Measurements from ENCODE around the gene PLCB1.

The PLCB1 gene

DNA sequence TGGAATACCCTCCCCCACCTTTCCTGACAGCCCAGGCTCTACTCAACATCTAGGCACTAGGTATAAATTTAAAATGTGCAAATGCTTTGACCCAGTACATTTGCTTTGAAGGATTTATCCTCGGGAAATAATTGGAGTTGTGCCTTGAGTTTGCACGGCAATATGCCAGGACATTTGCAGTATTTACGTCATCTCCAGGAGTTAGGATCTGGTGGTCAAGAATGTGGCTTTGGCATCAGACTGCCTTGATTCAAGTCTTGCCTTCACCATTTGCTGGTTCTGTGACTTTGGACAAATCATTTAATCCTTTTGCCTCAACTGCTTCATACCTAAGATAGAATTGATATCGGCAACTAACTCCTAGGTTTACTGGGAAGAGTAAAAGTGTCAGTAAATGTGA is 169.6 kb downstream of the PLCB1 start:
- DNase-seq (ENCODE audit: low spot score), result no peak

DNA sequence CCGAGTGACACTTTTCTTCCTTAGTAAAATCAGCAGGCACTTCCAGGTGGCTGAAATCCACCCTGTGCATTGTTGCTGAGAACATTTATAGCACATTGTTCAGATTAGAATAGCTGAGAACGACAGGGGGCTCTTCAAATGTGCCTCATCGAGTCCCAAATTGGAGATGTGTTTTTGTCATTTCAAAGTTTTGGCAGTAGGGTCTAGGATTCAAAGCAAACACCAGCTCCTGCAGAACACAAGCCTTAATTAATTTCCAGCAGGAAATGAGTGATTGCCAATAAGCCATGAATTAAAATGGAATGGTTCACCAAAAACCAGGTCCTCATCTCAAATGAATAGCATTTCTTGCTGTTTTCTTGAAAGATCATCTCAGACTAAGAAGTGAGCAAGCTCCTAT is 171.6 kb downstream of the PLCB1 start:
- no peak for DNase-seq (ENCODE audit: low spot score)

DNA sequence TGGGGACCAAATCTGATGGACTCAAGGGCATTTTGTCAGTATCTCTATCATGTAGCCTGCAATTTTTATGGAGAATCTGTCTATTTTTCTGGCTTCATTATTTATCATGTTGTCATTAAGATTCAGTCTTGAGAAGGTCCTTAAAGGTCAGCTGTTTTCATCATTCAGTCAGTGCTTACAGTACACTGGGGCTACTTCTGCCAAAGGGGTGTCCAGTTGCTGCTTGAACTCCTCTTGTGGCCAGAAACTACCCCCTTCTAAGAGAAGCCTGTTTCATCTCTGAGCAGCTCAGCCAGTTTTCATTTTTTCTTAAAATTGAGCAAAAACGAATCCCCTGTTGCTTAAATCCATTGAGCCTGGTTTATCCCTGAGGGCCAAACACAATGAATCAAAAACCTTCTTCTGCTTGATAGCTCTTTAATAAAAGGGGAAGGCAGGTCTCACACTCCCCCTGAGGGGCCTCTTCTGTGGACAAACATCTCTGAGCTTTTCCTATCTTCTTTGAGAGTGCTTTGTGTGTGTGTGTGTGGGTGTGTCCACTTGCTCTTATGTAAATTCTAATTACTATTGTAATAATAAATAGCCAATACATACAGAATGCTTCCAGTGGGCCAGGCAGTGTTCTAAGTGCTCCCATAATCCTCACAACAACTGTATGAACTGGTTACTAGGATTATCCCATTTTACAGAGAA is 172.2 kb downstream of the PLCB1 start:
- DNase-seq (ENCODE audit: low spot score), result no peak

DNA sequence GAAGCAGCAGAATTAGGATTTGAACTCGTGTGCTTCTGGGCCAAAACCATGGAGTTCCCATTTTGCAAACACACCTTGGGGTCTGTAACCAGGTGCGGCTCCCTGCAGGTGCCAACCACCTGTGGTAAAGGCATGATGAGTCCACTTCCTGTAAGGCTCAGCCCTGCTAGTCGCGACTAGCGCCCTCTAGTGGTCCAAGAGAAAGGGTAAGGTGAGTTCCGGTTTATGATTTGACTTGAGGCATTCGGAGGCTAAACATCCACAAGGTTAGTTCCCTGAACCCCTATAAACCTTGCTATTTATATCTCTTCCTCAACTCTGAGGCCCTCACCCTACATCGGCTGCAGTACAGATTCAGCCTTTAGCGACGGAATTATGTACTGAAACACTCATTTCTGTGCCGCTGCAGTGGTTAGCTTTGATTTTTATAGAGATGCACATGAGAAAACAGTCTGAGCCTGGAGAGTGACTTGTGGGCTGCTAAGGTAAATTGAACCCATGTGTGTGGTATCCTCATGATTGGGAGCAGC is 173.4 kb downstream of the PLCB1 start:
- no peak for DNase-seq (ENCODE audit: low spot score)

DNA sequence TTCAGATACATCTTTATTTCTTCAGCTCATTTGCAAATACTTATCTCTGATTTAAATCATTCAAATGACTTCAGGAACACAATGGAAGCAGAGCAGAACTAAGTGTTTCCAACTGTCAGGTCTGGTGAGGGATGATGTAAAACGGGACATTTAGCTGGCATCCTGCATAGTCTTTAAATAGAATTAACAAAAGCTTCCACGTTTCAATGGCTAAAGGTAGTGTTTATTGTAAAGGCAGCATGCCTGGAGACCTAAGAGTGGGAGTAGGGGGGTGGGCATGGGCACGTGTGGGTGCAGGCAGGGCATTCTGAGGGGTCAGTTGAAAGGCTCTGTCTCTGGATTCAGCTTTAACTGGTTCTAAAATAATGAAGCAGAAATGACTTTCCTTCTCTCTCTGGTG is 174.9 kb downstream of the PLCB1 start:
- no peak for DNase-seq (ENCODE audit: low spot score)

DNA sequence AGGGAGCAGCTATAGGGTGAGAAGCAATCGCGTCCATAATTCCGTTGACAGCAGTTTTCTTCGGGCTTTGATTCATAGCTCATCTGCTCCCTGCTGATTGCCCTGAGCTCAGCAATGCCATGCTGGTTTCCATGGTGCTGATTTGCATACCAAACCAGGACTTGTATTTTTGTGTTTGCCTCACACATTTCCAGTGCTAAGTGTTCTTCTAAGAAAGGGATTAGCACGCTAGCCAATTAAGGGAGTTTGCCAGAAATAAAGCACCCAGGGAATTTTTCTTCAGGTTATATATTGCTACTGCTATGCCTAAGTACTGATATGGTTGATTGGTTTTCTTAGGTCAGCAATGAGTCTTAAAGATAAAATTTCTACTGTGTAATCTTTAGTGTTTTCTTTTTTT is 177.6 kb downstream of the PLCB1 start:
- DNase-seq (ENCODE audit: low spot score), result no peak

DNA sequence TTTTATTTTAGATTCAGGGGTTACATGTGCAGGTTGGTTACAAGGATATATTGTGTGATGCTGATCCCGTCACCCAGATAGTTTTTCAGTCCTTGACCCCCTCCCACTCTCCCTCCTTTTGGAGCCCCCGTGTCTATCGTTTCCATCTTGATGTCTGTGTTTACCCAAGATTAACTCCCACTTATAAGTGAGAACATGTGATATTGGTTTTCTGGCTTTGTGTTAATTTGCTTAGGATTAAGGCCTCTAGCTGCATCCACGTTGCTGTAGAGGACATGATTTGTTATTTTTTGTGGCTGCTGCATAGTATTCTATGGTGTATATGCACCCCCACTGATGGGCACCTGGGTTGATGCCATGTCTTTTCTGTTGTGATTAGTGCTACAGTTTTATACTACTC is 178.6 kb downstream of the PLCB1 start:
- no peak for DNase-seq (ENCODE audit: low spot score)

DNA sequence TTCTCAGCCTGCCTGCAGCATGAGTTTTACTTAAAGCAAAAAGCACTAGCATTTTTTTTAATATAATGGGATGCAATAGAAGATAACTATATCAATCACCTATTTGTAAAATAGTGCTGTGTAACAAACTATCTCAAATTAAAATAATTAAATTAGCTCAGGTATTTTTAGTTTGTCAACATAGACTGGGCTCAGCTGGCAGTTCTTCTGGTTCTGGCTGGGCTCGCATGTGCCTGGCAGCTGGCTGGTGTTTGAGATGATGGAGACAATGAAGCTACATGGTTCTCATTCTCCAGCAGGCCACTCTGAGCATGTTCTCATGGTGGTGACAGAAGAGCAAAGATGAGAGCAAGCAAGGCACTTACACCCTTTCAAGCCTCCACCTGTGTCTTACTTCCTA is 181.0 kb downstream of the PLCB1 start:
- no peak for DNase-seq (ENCODE audit: low spot score)

DNA sequence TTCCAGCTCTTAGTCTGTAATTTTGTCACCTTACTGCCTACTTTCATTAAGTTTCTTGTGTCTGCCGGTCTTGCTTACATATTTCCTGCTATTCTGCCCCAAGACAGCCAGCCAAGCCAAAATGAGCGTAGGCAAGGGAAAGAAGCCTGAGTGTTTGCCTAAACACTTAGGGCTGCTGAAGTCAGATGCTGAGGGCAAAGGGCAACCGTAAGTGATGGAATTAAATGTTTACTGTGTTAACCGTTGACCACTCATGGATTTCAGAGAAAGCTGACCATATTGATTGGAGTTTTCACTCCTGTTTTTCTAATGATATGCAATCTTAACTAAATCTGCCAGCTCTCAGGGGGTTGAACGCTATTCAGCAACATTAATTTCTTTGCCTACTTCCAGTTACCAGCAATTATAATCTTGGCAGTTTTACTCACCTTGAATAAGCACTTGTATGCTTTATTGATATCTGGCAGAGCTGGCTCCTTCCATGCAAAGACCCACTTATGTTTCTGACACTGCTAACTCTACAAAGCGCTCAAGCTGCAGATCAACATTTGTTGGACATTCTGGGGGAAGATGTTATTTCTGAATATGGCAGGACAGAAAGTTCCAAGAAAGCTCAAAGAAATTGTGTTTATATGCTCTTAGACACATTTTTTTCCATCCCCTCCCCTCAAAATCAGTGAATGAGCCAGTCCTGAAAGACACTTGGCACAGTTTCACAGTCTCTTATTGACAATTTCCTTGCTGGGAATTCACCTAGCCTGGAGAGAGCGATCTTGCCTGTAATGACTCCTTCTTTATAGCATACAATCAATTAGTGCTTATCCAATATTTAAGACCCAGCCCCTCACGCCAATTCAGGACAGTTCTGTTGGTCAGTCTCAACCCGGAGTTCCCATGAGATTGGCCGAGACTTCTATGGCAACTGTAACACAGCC is 183.8 kb downstream of the PLCB1 start:
- DNase-seq (ENCODE audit: low spot score), result no peak

DNA sequence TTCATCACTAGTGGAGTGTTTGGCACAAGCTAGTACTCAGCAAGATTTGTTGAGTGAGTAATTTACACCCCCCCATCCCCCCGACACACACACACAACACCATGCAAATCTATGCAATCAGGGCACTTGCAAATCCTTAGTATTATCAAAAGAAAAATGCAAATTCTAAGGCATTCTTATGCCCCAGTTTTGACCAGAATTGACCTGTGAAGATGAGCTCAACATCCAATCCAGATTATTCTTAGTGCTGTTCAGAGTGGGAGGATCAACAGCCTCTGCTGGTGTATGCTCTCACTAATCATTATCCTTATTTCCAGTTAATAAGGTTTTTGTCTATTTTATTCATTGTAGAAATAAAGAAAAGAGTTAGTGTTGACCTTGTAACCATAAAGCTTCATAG is 185.4 kb downstream of the PLCB1 start:
- no peak for DNase-seq (ENCODE audit: low spot score)

DNA sequence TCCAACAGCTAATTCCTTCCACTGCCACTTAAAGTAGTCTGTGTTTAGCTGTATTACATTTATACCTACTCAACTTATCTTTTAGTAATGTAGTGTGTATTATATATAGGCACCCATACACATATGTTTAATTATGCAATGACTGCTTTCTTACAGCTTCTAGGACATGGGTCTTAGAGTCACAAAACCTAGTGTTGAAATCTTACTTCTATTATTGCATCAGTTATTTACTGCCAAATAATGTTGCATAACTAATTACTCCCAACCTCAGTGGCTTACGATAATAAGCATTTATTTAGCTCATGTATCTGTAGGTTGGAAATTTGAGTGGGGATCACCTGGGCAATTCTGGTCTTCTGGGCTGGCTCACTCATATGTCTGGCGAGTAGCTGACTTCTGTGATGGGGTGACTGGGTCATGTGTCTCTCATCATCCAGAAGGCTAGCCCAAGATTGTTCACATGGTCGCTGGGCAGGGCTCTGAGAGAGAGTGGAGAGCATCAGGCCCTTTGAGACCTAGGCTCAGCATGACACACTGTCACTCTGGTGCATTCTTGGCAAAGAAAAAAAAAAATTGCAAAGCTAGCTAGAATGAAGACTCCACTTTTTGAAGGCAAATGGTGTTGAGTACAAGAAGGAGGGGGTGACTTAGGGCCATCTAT is 187.0 kb downstream of the PLCB1 start:
- no peak for DNase-seq (ENCODE audit: low spot score)

DNA sequence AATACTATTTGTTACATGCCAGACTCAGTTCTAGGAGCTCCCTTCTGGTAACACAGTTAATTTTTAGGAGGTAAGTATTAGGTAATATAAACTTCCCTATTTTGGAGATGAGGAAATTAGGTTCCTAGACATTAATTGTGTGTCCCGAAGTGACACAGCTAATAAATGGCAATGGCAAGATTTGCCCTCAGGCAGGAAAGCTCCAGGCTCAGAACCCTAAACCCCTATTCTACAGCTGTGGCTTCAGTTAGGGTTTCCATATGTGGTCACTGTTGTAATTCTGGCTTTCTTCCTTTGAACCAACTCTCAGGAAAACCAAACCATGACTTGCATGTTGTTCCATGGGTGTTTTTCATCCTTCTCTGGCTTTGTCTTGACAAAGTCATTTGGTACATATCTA is 188.2 kb downstream of the PLCB1 start:
- DNase-seq (ENCODE audit: low spot score), result no peak

DNA sequence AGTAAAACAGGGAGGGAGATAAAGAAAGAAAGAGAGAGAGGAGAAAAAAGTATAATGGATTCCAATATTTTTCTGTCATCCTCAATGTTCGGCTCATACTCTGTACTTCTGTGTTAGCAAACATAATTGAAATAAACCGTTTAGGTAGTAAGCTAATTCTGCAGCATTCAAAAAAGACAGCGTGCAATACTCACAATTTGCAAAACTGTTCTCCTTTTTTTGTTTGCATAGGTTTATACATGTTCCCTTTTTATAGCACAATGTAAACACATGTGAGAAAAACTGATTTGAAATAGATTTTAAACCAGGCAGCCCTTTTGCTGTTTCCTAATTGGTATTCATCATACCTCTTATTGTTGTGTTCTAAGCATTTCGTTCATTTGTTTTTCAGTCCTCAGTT is 188.9 kb downstream of the PLCB1 start:
- no peak for DNase-seq (ENCODE audit: low spot score)

DNA sequence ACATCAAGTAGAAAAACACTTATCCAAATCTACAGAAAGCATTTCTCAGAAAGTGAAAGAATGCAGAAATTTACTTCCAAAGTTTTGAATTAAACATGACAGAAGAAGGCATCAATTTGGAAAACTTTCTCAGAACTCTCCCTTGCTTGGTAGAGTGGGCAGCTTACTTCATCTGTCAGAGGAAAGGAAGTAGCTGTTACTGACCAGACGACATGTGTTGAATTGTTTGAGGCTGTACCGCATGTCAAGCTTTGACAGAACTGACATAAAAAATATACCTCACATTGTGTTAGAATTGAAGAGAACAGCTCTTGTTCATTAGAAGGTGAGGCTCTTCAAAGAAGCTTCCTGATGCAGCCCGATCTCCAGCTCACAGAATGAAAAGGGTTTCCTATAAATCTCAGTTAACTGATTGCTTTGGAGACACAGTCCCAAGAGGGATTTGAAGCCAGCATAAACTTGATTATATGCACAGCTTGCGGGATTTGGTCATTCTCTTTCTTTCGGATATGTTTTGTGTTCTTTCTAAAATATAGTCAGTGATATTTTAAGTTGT is 190.7 kb downstream of the PLCB1 start:
- no peak for DNase-seq (ENCODE audit: low spot score)

DNA sequence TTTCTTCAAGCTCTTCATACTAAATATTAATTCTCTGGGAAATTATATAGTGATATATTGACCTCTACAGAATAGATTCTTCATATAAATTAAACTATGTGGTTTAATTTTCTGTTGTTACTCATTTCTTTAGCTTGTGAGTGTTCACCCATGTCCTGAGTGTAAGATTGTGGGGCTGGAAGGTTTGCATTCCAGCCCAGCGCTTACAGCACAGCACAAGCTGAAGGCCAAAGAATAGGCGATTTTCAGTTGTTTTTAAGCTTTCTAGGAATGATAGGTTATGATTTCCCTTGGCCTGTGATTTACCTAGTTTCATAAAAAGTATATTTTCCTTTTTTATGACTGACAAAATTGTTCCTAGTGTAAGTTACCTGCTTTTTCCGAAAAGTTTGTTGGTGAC is 194.1 kb downstream of the PLCB1 start:
- DNase-seq (ENCODE audit: low spot score), result no peak

DNA sequence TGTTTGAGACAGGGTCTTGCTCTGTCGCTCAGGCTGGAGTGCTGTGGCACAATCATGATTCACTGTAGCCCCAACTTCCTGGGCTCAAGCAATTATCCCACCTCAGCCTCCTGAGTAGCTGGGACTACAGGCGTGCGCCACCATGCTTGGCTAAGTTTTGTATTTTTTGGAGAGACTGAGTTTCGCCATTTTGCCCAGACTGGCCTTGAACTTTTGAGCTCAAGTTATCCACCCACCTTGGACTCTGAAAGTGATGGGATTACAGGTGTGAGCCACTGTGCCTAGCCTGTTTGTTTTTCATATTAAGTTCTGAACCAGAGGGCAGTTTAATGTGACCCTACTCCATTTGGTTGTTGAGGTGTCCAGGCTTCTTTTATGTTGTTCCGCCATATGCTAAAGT is 194.8 kb downstream of the PLCB1 start:
- DNase-seq (ENCODE audit: low spot score), result no peak

DNA sequence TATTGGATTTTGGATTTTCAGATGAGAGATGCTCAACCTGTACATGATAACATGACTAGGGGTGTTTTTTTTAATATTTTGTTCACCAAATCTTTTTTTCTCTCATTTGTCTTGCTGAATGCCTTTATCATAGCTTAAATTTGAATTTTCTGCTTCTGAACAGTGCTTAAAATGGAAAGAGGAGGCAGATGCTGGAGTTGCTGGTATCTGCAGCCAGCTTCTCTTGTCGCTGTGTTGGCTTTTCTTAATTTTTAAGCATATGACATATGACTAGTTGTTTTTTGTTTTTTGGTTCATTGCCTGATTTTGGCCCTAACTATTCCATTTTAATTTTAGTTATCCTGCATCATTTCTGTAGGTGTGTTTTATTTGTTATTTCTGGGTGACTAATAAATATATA is 196.1 kb downstream of the PLCB1 start:
- DNase-seq (ENCODE audit: low spot score), result no peak

DNA sequence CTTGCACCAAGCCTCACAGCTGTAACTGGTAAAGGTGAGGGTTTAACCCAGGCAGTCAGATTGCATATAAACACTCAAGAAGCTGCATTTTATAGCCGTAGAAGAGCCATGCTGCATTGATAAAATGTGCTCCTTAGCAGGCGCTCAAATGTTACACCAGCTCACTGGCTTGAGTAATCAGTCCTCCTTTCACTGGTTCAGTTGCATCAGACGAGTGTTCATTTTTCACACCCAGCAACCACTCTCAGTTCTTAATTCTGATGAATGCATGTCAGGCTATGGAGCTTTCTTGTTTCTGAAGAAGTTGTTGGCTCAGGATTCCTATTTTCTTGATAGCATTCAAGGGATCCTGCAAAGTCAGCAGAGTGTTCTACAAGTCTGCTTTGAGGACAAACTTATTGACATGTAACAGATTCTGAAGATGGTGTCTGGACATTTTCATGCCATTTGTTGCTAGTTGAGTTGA is 198.3 kb downstream of the PLCB1 start:
- DNase-seq (ENCODE audit: low spot score), result no peak

DNA sequence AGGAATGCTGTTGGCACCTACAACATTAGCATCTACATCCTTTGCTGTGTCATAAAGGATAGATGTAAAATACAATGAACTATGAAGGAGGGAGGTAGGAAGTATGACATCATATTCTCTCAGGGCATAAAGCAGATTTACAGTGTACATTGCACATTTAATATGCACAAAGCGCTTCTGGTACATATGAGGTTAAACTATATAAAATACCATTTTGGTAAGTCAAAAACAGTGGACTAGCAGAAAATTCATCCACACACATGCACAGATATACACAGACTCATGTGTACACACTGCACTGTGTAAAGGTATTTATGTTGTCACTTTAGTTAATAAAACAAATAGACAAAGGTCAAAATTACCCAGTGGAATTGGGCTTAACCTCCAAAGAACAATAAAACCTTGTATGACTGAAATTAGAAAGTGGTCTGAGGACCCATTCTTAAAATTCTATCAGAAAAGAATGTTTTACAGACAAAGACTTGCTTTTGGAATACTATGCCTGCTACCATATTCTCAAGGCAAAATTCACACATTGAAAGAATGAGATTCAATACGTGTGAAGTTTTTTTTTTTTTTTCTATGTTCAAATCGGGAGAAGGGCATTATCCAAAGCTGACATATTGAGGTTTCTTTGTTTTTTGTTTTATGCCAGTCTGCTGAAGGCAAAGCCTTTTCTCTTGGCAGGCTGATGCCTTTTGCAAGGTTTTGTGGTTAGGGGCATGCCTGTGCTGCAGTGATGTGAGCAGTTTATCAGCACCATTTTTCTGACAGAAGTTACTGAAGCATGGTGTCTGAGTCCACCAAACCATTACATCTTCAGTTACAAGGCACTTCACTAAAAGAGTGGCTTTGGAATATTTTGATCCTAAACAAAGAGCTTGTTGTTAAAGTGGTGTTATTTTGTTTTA is 199.0 kb downstream of the PLCB1 start:
- DNase-seq (ENCODE audit: low spot score), result no peak

DNA sequence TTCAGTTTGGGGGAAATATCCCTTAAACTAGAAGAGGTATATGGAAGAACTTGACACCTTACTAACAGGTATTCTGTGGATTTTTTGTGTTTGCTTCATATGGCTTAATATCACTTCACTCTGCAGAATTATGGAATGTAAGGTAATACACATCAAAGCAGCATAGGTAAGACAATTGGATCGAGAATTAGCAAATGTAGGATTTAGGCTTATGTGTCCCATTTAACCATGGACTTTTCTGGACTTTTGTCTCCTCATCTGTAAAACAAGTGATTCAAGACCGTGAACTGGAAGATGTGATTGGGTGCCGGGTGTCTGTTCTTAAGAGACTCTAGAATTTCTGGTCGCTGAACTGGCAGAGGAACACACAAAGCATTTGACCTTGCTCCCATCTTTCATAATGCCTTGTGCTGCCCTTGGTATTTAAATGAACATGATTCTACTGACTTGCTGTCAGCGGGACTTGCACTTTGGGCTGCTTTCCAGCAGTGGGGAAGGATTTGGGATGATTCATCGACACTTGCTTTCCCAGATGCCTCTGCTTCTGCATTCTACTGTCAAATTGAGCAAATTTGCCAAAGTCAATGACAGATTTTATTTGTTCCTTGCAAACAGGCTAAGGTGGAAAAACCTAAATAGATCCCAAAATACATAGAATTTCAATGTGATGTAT is 199.8 kb downstream of the PLCB1 start:
- DNase-seq (ENCODE audit: low spot score), result no peak

DNA sequence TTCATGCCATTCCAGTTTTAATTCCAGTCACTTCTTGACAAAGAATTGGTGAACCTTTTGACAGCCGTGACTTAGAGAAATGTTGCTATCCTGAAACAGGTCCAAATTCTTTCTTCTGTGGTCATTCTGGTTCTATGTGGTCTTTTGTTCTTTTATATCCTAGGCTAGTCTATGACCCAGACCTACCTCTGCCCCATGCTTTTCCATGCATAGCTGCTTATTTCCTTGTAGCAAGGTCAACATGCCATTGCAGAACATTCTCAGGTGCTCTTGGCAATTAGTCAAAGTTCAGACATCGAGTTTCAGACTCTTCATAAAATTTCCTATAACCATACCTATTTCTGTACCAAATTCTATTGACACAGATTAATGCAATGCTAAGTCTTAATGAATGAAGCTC is 202.6 kb downstream of the PLCB1 start:
- DNase-seq (ENCODE audit: low spot score), result no peak

Data from left forelimb (tissue), 1 donor.